Lung (tissue), 12 donors: ENCODE results near the gene NCAPG2. TPM values are rescaled to one million over a fixed set of nuclear protein-coding genes. Genes with fewer than 3 reads are reported as not detected.

Source experiments
- ATAC-seq: fragments of 200-7000 bp; cut with Tn5 transposase; one replicate; pipeline ENCODE4 v1.9.1; 2020; ENCODE audit warnings: moderate number of reproducible peaks; ENCODE audit not compliant: insufficient read depth, low FRiP score
- DNase-seq, 3 donors: peaks; one replicate each; pipeline ENCODE4 v3.0.0-alpha.2; 2013 to 2017
- H3K27ac ChIP-seq, 2 donors: one replicate each; pipeline ENCODE4 v1.5.1; 2013; ENCODE audit warnings: mild to moderate bottlenecking in 2 of 2, moderate library complexity in 2 of 2, control low read depth in 1 of 2, inconsistent platforms in 1 of 2, low read depth in 1 of 2, low read length in 1 of 2
- H3K27me3 ChIP-seq, 3 donors: one replicate each; pipeline ENCODE4 v1.5.1; 2013; ENCODE audit warnings: low read length in 2 of 3; ENCODE audit not compliant: control insufficient read depth in 3 of 3, insufficient read depth in 3 of 3
- H3K36me3 ChIP-seq, 4 donors: one replicate each; pipeline ENCODE4 v1.5.1; 2013; ENCODE audit warnings: low read length in 4 of 4, mild to moderate bottlenecking in 1 of 4, moderate library complexity in 1 of 4; ENCODE audit not compliant: control insufficient read depth in 4 of 4, insufficient read depth in 4 of 4
- H3K4me1 ChIP-seq, 5 donors: one replicate each; pipeline ENCODE4 v1.5.1; 2013; ENCODE audit warnings: low read length in 5 of 5, mild to moderate bottlenecking in 2 of 5, moderate library complexity in 1 of 5; ENCODE audit not compliant: control insufficient read depth in 5 of 5, insufficient read depth in 5 of 5
- H3K4me3 ChIP-seq: one replicate; pipeline ENCODE4 v1.5.1; 2013; ENCODE audit warnings: mild to moderate bottlenecking, control low read depth, moderate library complexity
- H3K9ac ChIP-seq, 2 donors: one replicate each; pipeline ENCODE4 v1.5.1; 2013; ENCODE audit warnings: low read length in 2 of 2, control low read depth in 1 of 2; ENCODE audit not compliant: insufficient read depth in 1 of 2
- H3K9me3 ChIP-seq, 4 donors: one replicate each; pipeline ENCODE4 v1.5.1; 2013; ENCODE audit warnings: low read length in 3 of 4, mild to moderate bottlenecking in 1 of 4, moderate library complexity in 1 of 4; ENCODE audit not compliant: control insufficient read depth in 4 of 4, insufficient read depth in 3 of 4
- WGBS, 2 donors: extraction: QIAGEN DNeasy Blood & Tissue Kit; methylation state at CpG; one replicate each; pipeline ENCODE4 v1.1.7; 2013; 5-methylcytosine and 5-hydroxymethylcytosine counted together
- polyA plus RNA-seq, 2 donors: library from polyadenylated mRNA; stranded (reverse); fragments of 200-250 nt; gene quantifications; one replicate each; pipeline ENCODE4 v1.2.1, GENCODE V29; 2013
- total RNA-seq, 2 donors: library from RNA; depleted of rRNA in 1 of 2; stranded (reverse); fragments of >200 nt in 1 of 2; gene quantifications; one replicate each; pipeline ENCODE4 v1.2.1, GENCODE V29; 2014 to 2021
- TF ChIP-seq, protein P1 (sequence below): IDR thresholded peaks from 2 replicates; pipeline ENCODE4 v1.5.1; 2012; ENCODE audit warnings: mild to moderate bottlenecking; ENCODE audit errors: control extremely low read depth, extremely low read depth
- donor health status: control.
- donor health status: control.
- donor health status: Bipolar disorder and iron deficiency.
- donor health status: healthy.
- donor health status: DM: yes; HTN: yes; CAD: no.

The NCAPG2 gene
- total and polyA plus RNA-seq, 4 donors, result 2.1 to 13.5 (median 6.9) TPM

DNA sequence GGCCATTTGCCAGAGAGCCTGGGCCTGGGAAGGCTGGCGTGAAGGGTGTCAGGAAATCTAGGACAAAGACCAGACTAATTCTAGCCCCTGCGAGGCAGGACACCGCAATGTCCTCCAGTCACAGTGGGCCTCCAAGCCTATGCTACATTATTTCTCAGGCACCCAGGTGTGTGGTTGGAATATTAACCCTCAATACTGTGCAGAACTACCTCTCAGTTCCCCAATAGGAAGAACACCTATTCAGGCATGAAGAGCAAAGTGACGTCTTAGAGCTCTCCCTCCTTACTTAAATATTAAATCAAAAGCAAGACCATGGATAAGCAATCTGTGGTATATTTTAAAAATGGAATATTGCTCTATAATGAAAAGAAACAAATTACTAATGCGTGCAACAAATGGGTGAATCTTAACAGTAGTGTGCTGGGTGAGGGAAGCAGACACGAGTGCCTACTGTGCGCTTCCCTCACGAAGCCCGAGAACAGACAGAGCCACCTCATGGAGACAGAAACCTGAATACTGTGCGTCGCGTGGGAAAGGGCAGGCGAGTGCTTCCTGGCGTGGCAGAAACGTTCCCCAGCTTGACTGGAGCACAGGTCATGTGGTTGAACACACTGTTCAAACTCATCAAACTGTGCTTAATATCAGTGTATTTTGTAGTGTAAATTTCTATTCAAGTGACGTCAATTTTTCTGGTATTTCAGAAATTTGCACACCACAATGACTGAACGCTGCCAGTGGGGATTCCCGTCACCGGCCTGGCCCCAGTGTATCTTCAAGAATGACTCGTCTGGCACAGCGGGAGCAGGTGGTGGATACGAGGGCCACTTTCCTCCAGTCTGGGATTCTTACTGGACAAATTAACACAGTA lies 101.5 kb downstream of the NCAPG2 start:
- H3K4me1 ChIP-seq, result no peaks in the 10 kb centered on the region
- 88 to 93% methylated on average over 22 of the region's 22 CpGs for WGBS, 2 donors
- H3K36me3 ChIP-seq, result no peaks in the 10 kb centered on the region
- TF ChIP-seq, protein P1, sequence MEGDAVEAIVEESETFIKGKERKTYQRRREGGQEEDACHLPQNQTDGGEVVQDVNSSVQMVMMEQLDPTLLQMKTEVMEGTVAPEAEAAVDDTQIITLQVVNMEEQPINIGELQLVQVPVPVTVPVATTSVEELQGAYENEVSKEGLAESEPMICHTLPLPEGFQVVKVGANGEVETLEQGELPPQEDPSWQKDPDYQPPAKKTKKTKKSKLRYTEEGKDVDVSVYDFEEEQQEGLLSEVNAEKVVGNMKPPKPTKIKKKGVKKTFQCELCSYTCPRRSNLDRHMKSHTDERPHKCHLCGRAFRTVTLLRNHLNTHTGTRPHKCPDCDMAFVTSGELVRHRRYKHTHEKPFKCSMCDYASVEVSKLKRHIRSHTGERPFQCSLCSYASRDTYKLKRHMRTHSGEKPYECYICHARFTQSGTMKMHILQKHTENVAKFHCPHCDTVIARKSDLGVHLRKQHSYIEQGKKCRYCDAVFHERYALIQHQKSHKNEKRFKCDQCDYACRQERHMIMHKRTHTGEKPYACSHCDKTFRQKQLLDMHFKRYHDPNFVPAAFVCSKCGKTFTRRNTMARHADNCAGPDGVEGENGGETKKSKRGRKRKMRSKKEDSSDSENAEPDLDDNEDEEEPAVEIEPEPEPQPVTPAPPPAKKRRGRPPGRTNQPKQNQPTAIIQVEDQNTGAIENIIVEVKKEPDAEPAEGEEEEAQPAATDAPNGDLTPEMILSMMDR, result no peak
- ATAC-seq (no peak), DNase-seq (no peak)
- H3K4me3 ChIP-seq, result no peak overlapping the region
- H3K27ac ChIP-seq, result no peak overlapping the region
- H3K9ac ChIP-seq, result no peak overlapping the region
- no peaks in the 10 kb centered on the region for H3K9me3 ChIP-seq
- no peaks in the 10 kb centered on the region for H3K27me3 ChIP-seq

DNA sequence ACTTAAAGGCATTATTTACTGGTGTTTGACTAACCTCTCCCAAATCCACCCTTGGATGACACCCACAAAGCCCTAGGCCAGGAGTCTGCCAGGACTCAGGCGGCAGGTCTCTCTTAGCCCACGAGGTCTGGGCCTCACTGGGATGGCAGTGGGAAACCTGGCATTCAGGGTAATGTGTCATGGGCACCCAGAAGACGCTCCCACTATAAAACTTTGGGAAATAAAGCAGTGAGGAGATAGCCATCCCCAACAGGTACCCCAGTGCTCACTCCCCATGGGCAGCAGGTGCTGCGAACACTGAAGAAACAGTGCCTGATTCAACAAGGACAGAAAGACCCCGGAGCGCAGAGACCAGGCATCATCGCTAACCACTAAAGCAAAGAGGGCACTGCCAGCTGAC lies 102.6 kb downstream of the NCAPG2 start:
- no peak for ATAC-seq
- no peaks in the 10 kb centered on the region for H3K9me3 ChIP-seq
- WGBS, 2 donors, result 98% methylated on average over 7 of the region's 7 CpGs
- no peak for DNase-seq
- H3K4me3 ChIP-seq, result no peak overlapping the region
- H3K27ac ChIP-seq, result no peak overlapping the region
- no peaks in the 10 kb centered on the region for H3K36me3 ChIP-seq
- no peak overlapping the region for H3K9ac ChIP-seq
- H3K27me3 ChIP-seq, result no peaks in the 10 kb centered on the region
- TF ChIP-seq, protein P1, result no peak
- no peaks in the 10 kb centered on the region for H3K4me1 ChIP-seq

DNA sequence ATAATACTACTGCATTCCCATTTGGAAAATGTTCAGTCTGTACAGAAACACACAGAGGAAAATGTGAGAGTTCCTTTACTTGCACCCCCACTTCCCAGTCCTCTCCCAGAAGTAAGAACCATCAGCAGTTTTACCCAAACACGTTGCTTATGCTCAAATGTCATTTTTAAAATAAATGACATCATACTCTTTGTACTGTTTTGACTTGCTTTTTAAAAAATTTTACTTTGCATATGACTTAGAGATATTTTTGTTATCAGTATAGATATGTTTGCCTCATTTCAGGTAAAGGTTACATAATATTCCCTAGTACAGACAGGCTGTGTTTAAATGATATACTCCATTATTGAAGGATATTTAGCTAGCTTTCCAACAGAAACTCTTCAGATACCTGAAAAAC lies 103.5 kb downstream of the NCAPG2 start:
- Histone ChIP-seq H3K27ac (no peak overlapping the region), H3K4me1 (no peaks in the 10 kb centered on the region), H3K9ac (no peak overlapping the region), H3K36me3 (no peaks in the 10 kb centered on the region), H3K9me3 (no peaks in the 10 kb centered on the region), H3K4me3 (no peak overlapping the region), H3K27me3 (no peaks in the 10 kb centered on the region)
- WGBS, 2 donors, result 73 to 90% methylated on average over 1 of the region's 1 CpG
- no peak for ATAC-seq
- DNase-seq, result no peak
- TF ChIP-seq, protein P1, result no peak
